Measurements from ENCODE around the gene BCAS2.
"Not testable (repeated sequence)": the region's sequence is repeated elsewhere in the genome, so short reads cannot be mapped to it uniquely, and the experiment has no call there.

Gene BCAS2

GRCh38 chr1:114581335-114582287 lies at the start of gene BCAS2:
Gene BCAS2 (minus strand): TSS chr1:114581615. CDS start chr1:114581591, 24 bp downstream.
- peak; percentile 96 for DNase-seq

GRCh38 chr1:114627107-114627506 lies 45.7 kb upstream of the BCAS2 start:
- no peak for DNase-seq

DNA sequence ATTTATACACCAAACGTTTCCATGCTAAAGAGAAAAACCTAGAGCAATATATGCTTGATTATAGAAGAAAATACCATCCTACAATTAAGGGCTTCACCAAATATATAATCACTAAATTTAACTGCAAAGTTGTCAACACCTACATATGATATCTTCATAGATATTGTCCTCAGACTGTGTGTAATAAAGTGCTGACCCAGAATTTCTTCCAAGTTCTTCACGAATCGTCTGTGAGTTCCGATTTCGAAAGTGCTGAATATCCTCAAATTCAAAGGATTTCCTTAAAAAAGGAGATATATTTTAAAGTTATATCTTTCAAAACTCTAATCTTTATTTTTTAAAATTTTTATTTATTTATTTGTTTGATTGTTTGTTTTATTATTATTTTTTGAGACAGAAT lies 41.9 kb upstream of the BCAS2 start:
- DNase-seq, result no peak

GRCh38 chr1:114620419-114620818 lies 39.0 kb upstream of the BCAS2 start:
- no peak for DNase-seq

DNA sequence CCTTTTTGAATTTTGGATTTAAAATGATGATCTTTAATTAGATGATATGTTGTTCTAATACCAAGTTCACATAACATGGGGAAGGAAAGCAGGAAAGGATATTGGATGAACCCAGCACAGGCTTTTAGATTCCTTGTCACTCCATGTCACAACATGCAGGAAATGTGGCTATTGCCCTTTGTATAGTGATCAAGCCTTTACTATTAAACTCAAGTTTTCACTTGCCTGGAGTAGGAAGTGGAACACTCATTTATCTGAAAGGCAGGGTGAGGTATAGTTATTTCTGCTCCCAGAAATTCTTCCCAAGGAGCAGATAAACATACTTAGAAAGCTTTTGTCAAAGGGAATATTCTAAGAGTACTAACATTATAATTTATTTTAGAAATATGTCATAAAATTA lies 37.2 kb upstream of the BCAS2 start:
- no peak for DNase-seq

DNA sequence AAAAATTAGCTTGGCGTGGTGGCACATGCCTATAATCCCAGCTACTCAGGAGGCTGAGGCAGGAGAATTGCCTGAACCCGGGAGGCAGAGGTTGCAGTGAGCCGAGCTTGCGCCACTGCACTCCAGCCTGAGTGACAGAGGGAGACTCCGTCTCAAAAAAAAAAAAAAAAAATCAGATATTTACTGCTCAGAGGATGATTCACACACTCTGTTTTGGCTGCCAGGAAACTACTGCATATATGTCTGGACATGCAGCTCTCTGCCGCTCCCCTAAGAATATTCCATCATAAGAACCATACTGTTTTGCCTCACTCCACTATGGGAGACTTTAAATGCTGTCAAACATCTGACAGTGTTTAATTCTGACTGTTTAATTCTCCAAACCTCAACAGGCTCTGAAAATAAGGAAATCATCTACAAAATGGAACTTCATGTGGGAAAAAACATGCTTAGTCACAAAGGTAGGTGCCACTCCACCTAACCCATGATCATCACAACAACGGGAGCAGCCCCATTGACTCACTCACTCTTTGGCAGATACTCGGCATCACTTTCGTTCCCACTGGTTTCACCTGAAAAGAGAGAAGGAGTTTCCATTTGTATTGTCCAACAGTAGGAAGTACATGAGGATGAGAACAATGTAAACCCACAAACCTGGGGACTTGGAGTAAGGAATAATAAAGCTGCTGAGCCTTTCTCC lies 29.3 kb upstream of the BCAS2 start:
- no peak for DNase-seq

GRCh38 chr1:114609826-114610225 lies 28.4 kb upstream of the BCAS2 start:
- DNase-seq, result no peak

DNA sequence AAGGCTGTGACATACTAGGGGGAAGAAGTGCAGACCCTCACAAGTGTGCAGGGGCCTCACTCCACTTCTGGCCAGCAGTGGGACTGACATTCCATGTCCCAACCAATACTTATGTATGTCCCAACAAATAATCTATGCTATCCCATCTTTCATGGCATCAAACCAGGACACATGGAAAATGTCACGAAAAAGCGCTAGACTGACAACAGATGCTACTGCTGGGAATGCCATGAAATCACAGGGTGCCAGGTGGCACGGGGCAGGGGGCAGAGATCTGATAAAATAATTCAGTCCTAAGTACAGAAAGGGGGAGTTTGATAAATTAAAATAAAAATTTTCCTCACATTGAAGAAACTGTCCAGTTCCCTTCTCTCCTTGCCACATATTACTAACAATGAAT lies 27.6 kb upstream of the BCAS2 start:
- no peak for DNase-seq

DNA sequence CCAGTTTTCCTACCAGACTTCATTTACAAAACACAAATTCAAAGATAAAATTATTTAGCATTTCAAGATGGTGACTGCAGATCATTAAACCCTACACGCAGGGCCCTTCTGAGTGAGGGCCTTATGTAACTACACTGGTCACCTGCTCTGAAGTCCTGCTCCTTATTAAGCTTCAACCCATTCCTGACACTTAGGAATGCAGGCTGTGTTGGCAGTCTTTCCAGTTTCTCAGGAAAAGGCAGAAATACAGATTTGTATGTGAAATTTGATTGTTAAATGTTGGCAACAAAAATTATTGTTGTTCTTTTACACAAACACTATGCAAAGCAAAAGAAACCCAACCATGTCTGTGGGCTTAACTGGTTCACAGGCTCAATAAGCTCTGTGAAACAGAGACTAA lies 25.8 kb upstream of the BCAS2 start:
- DNase-seq, result no peak

DNA sequence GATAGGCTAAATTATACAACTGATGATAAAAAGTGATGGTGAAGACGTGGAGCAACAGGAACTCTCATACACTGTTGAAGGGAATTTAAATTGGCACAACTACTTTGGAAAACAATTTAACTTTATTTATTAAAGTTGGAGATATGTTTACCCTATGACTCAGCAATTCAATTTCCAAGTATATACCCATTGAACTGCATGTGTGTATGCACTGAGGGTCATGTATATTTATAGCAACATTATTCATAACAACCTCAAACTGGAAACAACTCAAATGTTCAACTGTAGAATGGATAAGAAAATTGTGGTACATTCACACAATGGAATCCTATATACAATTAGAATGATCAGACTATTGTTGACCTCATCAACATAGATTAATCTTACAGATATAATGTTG lies 16.5 kb upstream of the BCAS2 start:
- DNase-seq, result no peak

DNA sequence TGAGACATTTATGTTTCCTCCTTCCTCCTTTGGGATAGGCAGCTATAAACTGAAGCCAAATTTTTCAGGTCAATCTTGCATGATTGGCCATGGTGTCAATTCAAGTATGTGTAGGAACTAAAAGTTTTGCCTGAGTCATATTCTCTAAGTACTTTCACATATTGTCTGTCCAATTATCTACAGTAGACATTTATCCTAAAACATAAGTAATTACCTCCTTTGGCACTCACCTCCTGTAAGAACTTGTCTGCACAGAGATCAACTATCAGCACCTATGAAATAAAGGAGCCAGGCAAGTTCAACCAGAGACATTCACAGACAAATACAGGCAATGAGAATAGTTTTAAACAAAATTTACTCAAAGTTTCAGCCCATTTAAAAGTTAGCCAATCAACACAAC lies 14.2 kb upstream of the BCAS2 start:
- DNase-seq, result no peak

- DNase-seq, result no peak
Observed at GRCh38 chr1:114594046-114594445, 12.6 kb upstream of the BCAS2 start.

- DNase-seq, result no peak
Observed at GRCh38 chr1:114589122-114589521, 7.7 kb upstream of the BCAS2 start.

- DNase-seq, result no peak
Observed at GRCh38 chr1:114588196-114588689, 6.8 kb upstream of the BCAS2 start.

DNA sequence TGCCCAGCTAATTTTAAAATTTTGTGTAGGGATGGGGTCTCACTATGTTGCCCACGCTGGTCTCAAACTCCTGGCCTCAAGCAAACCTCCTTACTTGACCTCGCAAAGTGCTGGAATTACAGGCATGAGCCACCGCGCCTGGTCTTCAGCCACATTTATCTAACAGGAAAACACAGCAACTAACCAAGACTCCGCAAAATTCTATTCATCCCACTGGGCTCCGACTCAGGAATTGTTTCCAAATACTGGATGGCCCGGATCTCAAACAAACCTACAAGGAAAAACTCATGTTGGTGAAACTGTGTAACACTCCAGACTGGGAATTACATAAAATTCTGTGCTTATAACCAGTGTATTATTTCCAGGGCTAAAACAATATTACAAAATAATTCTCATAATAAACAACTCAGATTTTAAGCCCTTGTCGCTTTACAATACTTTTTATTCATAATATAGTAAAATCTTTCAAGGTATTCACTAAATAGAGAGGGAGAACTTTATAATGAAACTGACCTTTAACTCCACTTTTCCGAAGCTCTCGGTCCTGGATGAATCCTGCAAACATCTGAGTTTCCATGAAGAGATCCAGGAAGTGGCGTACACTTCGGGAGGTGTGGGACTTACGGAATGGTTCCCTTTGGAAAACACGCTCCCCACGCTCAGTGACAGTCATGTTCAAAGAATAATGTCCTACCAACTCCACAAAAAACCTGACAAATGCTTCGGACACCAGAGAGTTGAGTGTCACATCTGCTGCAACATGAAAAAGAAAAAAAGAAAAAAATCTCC lies 6.0 kb upstream of the BCAS2 start:
- no peak for DNase-seq

DNA sequence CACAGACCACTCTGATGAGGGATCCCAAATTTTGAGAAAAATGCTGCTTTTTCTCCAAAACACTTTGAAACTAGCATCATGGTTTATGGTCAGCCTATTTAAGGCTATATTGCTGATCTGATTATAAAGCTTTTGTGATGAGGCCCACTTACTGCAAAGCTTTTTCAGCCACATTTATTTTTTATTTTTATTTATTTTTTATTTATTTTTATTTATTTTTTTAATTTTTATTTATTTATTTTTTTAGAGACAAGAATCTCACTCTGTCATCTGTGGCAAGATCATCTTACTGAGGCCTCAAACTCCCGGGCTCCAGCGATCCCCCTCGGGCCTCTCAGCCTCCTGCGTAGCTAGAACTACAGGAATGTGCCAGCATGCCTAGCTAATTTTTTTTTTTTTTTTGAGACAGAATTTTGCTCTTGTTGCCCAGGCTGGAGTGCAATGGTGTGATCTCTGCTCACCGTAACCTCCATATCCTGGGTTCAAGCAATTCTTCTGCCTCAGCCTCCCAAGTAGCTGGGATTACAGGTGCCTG lies 5.2 kb upstream of the BCAS2 start:
- no peak for DNase-seq

DNA sequence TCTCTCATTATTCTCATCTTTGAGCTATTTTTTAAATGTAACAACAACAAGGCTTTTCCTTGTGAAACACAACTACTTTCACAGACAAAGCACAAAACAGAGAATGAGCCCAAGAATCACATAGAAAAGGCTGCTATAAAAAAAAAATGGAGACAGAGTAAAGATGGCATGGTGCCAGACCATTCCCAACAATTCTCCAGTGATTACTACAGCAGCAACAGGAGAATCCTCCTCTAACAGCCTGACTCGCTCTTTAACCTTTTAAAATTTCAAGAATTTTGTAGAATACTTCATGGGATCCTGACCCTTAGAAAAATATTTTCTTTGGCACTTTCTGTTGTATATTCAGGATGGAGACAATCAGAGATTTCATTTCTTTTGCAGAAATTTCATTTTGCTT lies 3.8 kb upstream of the BCAS2 start:
- no peak for DNase-seq

DNA sequence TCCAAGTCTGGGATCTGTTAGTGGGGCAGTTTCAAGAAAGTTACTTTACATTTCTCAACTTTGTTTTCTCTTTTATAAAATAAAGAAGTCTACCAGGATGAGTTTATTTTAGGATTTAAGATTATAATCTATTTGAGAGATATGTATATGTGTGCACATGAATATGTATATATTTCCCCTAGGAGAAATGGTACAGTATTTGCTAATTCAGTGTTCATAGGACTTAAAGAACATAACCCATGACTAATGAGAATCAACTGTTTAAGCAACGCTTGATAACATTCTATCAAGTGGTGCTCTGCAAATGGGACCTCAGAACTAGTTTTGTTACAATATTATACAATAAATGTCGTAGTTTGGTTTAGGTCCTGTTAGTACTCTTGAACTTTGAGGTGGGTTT lies 7.0 kb downstream of the BCAS2 start:
- DNase-seq, result no peak

GRCh38 chr1:114564141-114564540 lies 17.3 kb downstream of the BCAS2 start:
- DNase-seq, result no peak

- DNase-seq, result not testable (repeated sequence)
Observed at GRCh38 chr1:114562978-114563510, 18.4 kb downstream of the BCAS2 start.

- DNase-seq, result no peak
Observed at GRCh38 chr1:114561333-114561732, 20.1 kb downstream of the BCAS2 start.

DNA sequence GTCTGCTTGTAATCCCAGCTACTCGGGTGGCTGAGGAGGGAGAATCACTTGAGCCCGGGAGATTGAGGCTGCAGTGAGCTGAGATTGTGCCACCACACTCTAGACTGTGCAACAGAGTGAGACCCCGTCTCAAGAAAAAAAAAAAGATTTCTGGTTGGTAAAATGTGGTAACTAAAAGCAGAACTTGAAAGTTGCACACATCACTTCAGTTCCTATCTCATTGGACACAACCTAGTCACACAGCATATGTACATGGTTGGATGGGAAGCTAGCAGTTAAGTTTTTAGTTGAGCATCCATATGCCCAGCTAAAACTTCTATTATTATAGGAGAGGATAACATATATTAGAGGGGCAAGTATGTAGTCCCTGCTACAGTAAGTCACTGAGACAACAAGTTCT lies 22.1 kb downstream of the BCAS2 start:
- DNase-seq, result no peak

DNA sequence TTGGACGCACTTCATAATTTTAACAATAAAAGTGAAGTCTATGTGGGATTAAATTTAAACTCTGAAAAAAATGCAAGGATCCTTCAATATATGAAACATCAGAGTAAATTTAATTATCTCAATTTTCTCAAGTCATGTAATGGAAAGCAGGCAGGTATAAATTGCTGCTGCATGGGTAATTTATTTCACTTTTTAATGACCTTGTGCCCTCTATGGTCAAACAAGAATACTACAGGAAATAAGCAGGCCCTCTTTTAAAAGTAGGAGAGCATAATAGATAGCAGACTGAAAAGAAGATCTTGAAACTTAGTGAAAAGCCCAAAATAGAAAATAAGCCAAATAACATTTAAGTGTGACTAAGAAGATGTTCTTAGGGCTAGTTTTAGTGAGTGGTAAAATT lies 22.9 kb downstream of the BCAS2 start:
- no peak for DNase-seq
